IMR-90 (cell line): ENCODE data around the gene CUBN.

Experiments
- FOS ChIP-seq: fragments of 150-350 bp; IDR thresholded peaks from 2 replicates; pipeline ENCODE4 v1.6.1; 2016; ENCODE audit warnings: low read depth, low read length
- MAZ ChIP-seq: IDR thresholded peaks from 2 replicates; pipeline ENCODE4 v1.6.1; 2012; ENCODE audit warnings: low read depth, mild to moderate bottlenecking, low read length, improper control_type of control experiment, moderate library complexity, borderline replicate concordance
- POLR2A ChIP-seq: IDR thresholded peaks from 2 replicates; pipeline ENCODE4 v1.6.1; 2012; ENCODE audit warnings: mild to moderate bottlenecking, low read depth, low read length
- TF ChIP-seq, protein P1 (sequence below): conservative IDR thresholded peaks from 2 replicates; pipeline ENCODE4 v1.5.1; 2012; ENCODE audit warnings: mild to moderate bottlenecking, low read depth, low read length, improper control_type of control experiment
- TF ChIP-seq, protein P2 (sequence below): fragments of 150-350 bp; IDR thresholded peaks from 2 replicates; pipeline ENCODE4 v1.6.1; 2016; ENCODE audit warnings: low read depth, mild to moderate bottlenecking, low read length, moderate library complexity, borderline replicate concordance

- TF ChIP-seq, protein P1, sequence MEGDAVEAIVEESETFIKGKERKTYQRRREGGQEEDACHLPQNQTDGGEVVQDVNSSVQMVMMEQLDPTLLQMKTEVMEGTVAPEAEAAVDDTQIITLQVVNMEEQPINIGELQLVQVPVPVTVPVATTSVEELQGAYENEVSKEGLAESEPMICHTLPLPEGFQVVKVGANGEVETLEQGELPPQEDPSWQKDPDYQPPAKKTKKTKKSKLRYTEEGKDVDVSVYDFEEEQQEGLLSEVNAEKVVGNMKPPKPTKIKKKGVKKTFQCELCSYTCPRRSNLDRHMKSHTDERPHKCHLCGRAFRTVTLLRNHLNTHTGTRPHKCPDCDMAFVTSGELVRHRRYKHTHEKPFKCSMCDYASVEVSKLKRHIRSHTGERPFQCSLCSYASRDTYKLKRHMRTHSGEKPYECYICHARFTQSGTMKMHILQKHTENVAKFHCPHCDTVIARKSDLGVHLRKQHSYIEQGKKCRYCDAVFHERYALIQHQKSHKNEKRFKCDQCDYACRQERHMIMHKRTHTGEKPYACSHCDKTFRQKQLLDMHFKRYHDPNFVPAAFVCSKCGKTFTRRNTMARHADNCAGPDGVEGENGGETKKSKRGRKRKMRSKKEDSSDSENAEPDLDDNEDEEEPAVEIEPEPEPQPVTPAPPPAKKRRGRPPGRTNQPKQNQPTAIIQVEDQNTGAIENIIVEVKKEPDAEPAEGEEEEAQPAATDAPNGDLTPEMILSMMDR = no peak
- TF ChIP-seq FOS = no peak
- no peak for TF ChIP-seq POLR2A
- no peak for TF ChIP-seq MAZ
- TF ChIP-seq, protein P2, sequence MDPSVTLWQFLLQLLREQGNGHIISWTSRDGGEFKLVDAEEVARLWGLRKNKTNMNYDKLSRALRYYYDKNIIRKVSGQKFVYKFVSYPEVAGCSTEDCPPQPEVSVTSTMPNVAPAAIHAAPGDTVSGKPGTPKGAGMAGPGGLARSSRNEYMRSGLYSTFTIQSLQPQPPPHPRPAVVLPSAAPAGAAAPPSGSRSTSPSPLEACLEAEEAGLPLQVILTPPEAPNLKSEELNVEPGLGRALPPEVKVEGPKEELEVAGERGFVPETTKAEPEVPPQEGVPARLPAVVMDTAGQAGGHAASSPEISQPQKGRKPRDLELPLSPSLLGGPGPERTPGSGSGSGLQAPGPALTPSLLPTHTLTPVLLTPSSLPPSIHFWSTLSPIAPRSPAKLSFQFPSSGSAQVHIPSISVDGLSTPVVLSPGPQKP = no peak
Observed at GRCh38 chr10:16890691-16891090, 238.9 kb downstream of the CUBN start.
